KMS-11 (cell line): ENCODE data around the gene RETNLB.

ENCODE experiments used
- H2AFZ ChIP-seq: fragments of 200-600 bp; sonication (generic); 2 replicates; pipeline ENCODE4 v1.6.1; 2016; ENCODE audit warnings: antibody characterized with exemption, mixed run types, low read depth
- H3K27ac ChIP-seq: fragments of 200-600 bp; sonication (generic); 2 replicates; pipeline ENCODE4 v1.6.1; 2016; ENCODE audit warnings: mild to moderate bottlenecking, mixed run types
- H3K27me3 ChIP-seq: fragments of 200-600 bp; sonication (generic); 2 replicates; pipeline ENCODE4 v1.6.1; 2017; ENCODE audit warnings: mild to moderate bottlenecking, low read depth, mixed run types, moderate library complexity; ENCODE audit not compliant: insufficient read depth
- H3K36me3 ChIP-seq: fragments of 200-600 bp; sonication (generic); 2 replicates; pipeline ENCODE4 v1.6.1; 2017; ENCODE audit warnings: mild to moderate bottlenecking, mixed run types; ENCODE audit not compliant: insufficient read depth
- H3K4me1 ChIP-seq: fragments of 200-600 bp; sonication (generic); 2 replicates; pipeline ENCODE4 v1.6.1; 2016; ENCODE audit warnings: mild to moderate bottlenecking, low read depth, mixed run types; ENCODE audit not compliant: poor library complexity, severe bottlenecking
- H3K4me2 ChIP-seq: fragments of 200-600 bp; sonication (generic); 2 replicates; pipeline ENCODE4 v1.7.0; 2016; ENCODE audit warnings: mild to moderate bottlenecking, mixed run types
- H3K4me3 ChIP-seq: fragments of 200-600 bp; sonication (generic); IDR thresholded peaks from 2 replicates; pipeline ENCODE4 v1.6.1; 2017; ENCODE audit warnings: low read depth, low read length, mixed read lengths; ENCODE audit not compliant: insufficient read depth
- H3K79me2 ChIP-seq: fragments of 200-600 bp; sonication (generic); 2 replicates; pipeline ENCODE4 v1.6.1; 2016; ENCODE audit warnings: low read depth, mixed run types; ENCODE audit not compliant: insufficient read depth
- H3K9ac ChIP-seq: fragments of 200-600 bp; sonication (generic); 2 replicates; pipeline ENCODE4 v1.6.1; 2016; ENCODE audit warnings: mild to moderate bottlenecking, mixed run types
- H4K20me1 ChIP-seq: fragments of 200-600 bp; sonication (generic); 2 replicates; pipeline ENCODE4 v1.6.1; 2016; ENCODE audit warnings: mild to moderate bottlenecking, mixed run types; ENCODE audit not compliant: insufficient read depth
- CTCF ChIP-seq: fragments of 200-600 bp; sonication (generic); conservative IDR thresholded peaks from 2 replicates; pipeline ENCODE4 v1.6.1; 2017; ENCODE audit warnings: low read depth, mild to moderate bottlenecking, antibody characterized with exemption, low read length, moderate library complexity, mixed read lengths

The RETNLB gene

GRCh38 chr3:108718454-108718853 lies 38.8 kb downstream of the RETNLB start:
- no peaks in the 10 kb centered on the region for H4K20me1 ChIP-seq
- TF ChIP-seq CTCF = no peak
- H3K4me1 ChIP-seq = no peaks in the 10 kb centered on the region
- no peaks in the 10 kb centered on the region for H3K79me2 ChIP-seq
- no peaks in the 10 kb centered on the region for H3K36me3 ChIP-seq
- H3K27me3 ChIP-seq = no peaks in the 10 kb centered on the region
- H3K27ac ChIP-seq = no peak overlapping the region
- no peak overlapping the region for H2AFZ ChIP-seq
- no peak overlapping the region for H3K9ac ChIP-seq
- no peak overlapping the region for H3K4me2 ChIP-seq
- H3K4me3 ChIP-seq = no peak overlapping the region

- Histone ChIP-seq H4K20me1 (no peaks in the 10 kb centered on the region), H3K27me3 (no peaks in the 10 kb centered on the region), H3K36me3 (no peaks in the 10 kb centered on the region), H3K4me3 (no peak overlapping the region), H2AFZ (no peak overlapping the region), H3K4me1 (no peaks in the 10 kb centered on the region), H3K79me2 (no peaks in the 10 kb centered on the region), H3K4me2 (no peak overlapping the region), H3K9ac (no peak overlapping the region), H3K27ac (no peak overlapping the region)
- no peak for TF ChIP-seq CTCF
Observed at GRCh38 chr3:108713816-108714215, 43.4 kb downstream of the RETNLB start.

GRCh38 chr3:108713009-108713516 lies 44.1 kb downstream of the RETNLB start:
- TF ChIP-seq CTCF = no peak
- Histone ChIP-seq H3K27ac (no peak overlapping the region), H3K9ac (no peak overlapping the region), H4K20me1 (no peaks in the 10 kb centered on the region), H3K4me1 (no peaks in the 10 kb centered on the region), H3K27me3 (no peaks in the 10 kb centered on the region), H3K4me2 (no peak overlapping the region), H3K79me2 (no peaks in the 10 kb centered on the region), H3K36me3 (no peaks in the 10 kb centered on the region), H2AFZ (no peak overlapping the region), H3K4me3 (no peak overlapping the region)
